OCI-LY7 (cell line): ENCODE data around the gene BAG5. TPM values are rescaled to one million over a fixed set of nuclear protein-coding genes. Genes with fewer than 3 reads are reported as not detected.

ENCODE experiments used
- BruUV-seq: library from RNA; stranded (reverse); fragments of 400-500 nt; replicated peaks from 2 replicates; lab custom pipeline; 2021; lab: Mats Ljungman, UMichigan
- CTCF ChIA-PET: fragments of 300-600 bp; sonication (Branson Sonifier 250); formaldehyde crosslinking; loops from one replicate; lab custom pipeline; 2022; ENCODE audit warnings: antibody characterized with exemption; ENCODE audit not compliant: unreplicated experiment; lab: Charles Lee
- POLR2A ChIA-PET: fragments of 300-600 bp; sonication (Branson Sonifier 250); formaldehyde crosslinking; loops from one replicate; lab custom pipeline; 2022; ENCODE audit warnings: antibody characterized with exemption; lab: Charles Lee
- DNase-seq: peaks from one replicate; pipeline ENCODE4 v3.0.0-alpha.2; 2015; ENCODE audit warnings: low spot score
- H2AFZ ChIP-seq: fragments of 200-600 bp; sonication (generic), shearing (Covaris generic); 2 replicates; pipeline ENCODE4 v1.6.1; 2014; ENCODE audit warnings: mild to moderate bottlenecking, antibody characterized with exemption, low read length, moderate library complexity
- H3K27ac ChIP-seq: fragments of 200-600 bp; sonication (generic); 2 replicates; pipeline ENCODE4 v1.5.1; 2014; ENCODE audit warnings: mixed run types, low read depth, mild to moderate bottlenecking, moderate library complexity, low read length, inconsistent platforms; ENCODE audit not compliant: poor library complexity, severe bottlenecking
- H3K36me3 ChIP-seq: fragments of 200-600 bp; sonication (generic); 2 replicates; pipeline ENCODE4 v1.6.1; 2014; ENCODE audit warnings: mild to moderate bottlenecking, antibody characterized with exemption, low read length, moderate library complexity, mixed read lengths; ENCODE audit not compliant: insufficient read depth
- H3K4me1 ChIP-seq: fragments of 200-600 bp; sonication (generic); 2 replicates; pipeline ENCODE4 v1.5.1; 2014; ENCODE audit warnings: mild to moderate bottlenecking, low read length; ENCODE audit not compliant: insufficient read depth, poor library complexity, severe bottlenecking
- H3K4me2 ChIP-seq: fragments of 200-600 bp; sonication (generic); 2 replicates; pipeline ENCODE4 v1.6.1; 2014; ENCODE audit warnings: mild to moderate bottlenecking, low read length
- H3K4me3 ChIP-seq: fragments of 200-600 bp; sonication (generic); 2 replicates; pipeline ENCODE4 v1.5.1; 2014; ENCODE audit warnings: mild to moderate bottlenecking, low read depth, low read length; ENCODE audit not compliant: poor library complexity, severe bottlenecking
- H3K79me2 ChIP-seq: fragments of 200-600 bp; sonication (generic); 2 replicates; pipeline ENCODE4 v1.6.1; 2016; ENCODE audit warnings: low read depth, mild to moderate bottlenecking, low read length, moderate library complexity, mixed read lengths; ENCODE audit not compliant: insufficient read depth
- H3K9me2 ChIP-seq: fragments of 200-600 bp; sonication (generic); 2 replicates; pipeline ENCODE4 v1.6.1; 2016; ENCODE audit warnings: mild to moderate bottlenecking, low read length, mixed read lengths; ENCODE audit not compliant: insufficient read depth
- H3K9me3 ChIP-seq: fragments of 200-600 bp; sonication (generic); 2 replicates; pipeline ENCODE4 v1.6.1; 2014; ENCODE audit warnings: mild to moderate bottlenecking, mixed run types, low read length, mixed read lengths
- H4K20me1 ChIP-seq: fragments of 200-600 bp; sonication (generic); 2 replicates; pipeline ENCODE4 v1.6.1; 2014; ENCODE audit warnings: mild to moderate bottlenecking, antibody characterized with exemption, low read length, moderate library complexity, mixed read lengths; ENCODE audit not compliant: insufficient read depth
- CTCF ChIP-seq: fragments of 200-600 bp; sonication (generic); conservative IDR thresholded peaks from 2 replicates; pipeline ENCODE4 v1.5.1; 2014; ENCODE audit warnings: mild to moderate bottlenecking, antibody characterized with exemption, low read length, moderate library complexity, mixed read lengths
- EZH2phosphoT487 ChIP-seq: fragments of 200-600 bp; sonication (generic); IDR thresholded peaks from 2 replicates; pipeline ENCODE4 v1.6.1; 2018; ENCODE audit warnings: low read depth, borderline replicate concordance, mild to moderate bottlenecking, mixed run types, antibody characterized with exemption, low read length, moderate library complexity, mixed read lengths
- intact Hi-C: fragments of 100-400 bp; cut with micrococcal nuclease; formaldehyde crosslinking; loops from one replicate; pipeline ENCODE4 v1.10.0; 2022; ENCODE audit not compliant: unreplicated experiment
- total RNA-seq, 2 experiments: library from RNA; depleted of rRNA in 1 of 2; stranded (reverse); fragments of >200 nt in 1 of 2; shearing (Covaris generic) in 1 of 2; gene quantifications; 2 replicates each; pipeline ENCODE4 v1.2.3, GENCODE V29; 2014 to 2022

Gene BAG5
- total RNA-seq, 2 experiments from 2014 or later: 29.2 to 38.7 TPM

GRCh38 chr14:103519837-103520212, 42.6 kb downstream of the BAG5 start:
- peak overlapping the region; percentile 62; the same call in 1 of the 2 replicates for H3K4me2 ChIP-seq
- no peaks in the 10 kb centered on the region; the same call in 1 of the 2 replicates for H4K20me1 ChIP-seq
- TF ChIP-seq CTCF (no peak), EZH2phosphoT487 (no peak)
- intact Hi-C loops: loop anchor here (5.0 kb wide), 1 partner anchor 42 kb away; the partner anchor contains the start of genes BAG5 and COA8
- H3K9me2 ChIP-seq: no peaks in the 10 kb centered on the region
- H3K36me3 ChIP-seq: no peaks in the 10 kb centered on the region
- peaks cover 17% of the 10 kb centered on the region for H3K4me1 ChIP-seq
- ChIA-PET POLR2A (no interaction called here), CTCF (interaction anchor here (0.6 kb wide), 1 partner anchor 30 kb away, joined by 3 read pairs; no protein-coding TSS in a partner anchor)
- H3K9me3 ChIP-seq: no peaks in the 10 kb centered on the region
- no peak overlapping the region for H2AFZ ChIP-seq
- H3K27ac ChIP-seq: no peak overlapping the region
- no TSS peak for BruUV-seq
- H3K79me2 ChIP-seq: no peaks in the 10 kb centered on the region
- H3K4me3 ChIP-seq: no peak overlapping the region
- no peak for DNase-seq

- no TSS peak for BruUV-seq
- ChIA-PET POLR2A (no interaction called here), CTCF (interaction anchor here (0.6 kb wide), 1 partner anchor 30 kb away, joined by 3 read pairs; no protein-coding TSS in a partner anchor)
- Histone ChIP-seq H3K36me3 (no peaks in the 10 kb centered on the region), H2AFZ (no peak overlapping the region), H3K4me1 (peaks cover 17% of the 10 kb centered on the region), H4K20me1 (no peaks in the 10 kb centered on the region; the same call in 1 of the 2 replicates), H3K4me2 (no peak overlapping the region), H3K4me3 (no peak overlapping the region), H3K79me2 (no peaks in the 10 kb centered on the region), H3K9me2 (no peaks in the 10 kb centered on the region), H3K9me3 (no peaks in the 10 kb centered on the region), H3K27ac (no peak overlapping the region)
- intact Hi-C loops: loop anchor here (5.0 kb wide), 1 partner anchor 43 kb away; the partner anchor contains the start of genes BAG5 and COA8
- no peak for DNase-seq
- TF ChIP-seq CTCF (no peak), EZH2phosphoT487 (no peak)
These were observed 43.2 kb downstream of the BAG5 start for GRCh38 chr14:103519043-103519836.
